GM19099 (cell line): ENCODE data around the gene WAS.

Experiments used
- POLR2A ChIP-seq: IDR thresholded peaks from 3 replicates; pipeline ENCODE4 v1.6.1; 2011; ENCODE audit warnings: low read depth; ENCODE audit not compliant: insufficient read length; ENCODE audit errors: extremely low read depth

The WAS gene

DNA sequence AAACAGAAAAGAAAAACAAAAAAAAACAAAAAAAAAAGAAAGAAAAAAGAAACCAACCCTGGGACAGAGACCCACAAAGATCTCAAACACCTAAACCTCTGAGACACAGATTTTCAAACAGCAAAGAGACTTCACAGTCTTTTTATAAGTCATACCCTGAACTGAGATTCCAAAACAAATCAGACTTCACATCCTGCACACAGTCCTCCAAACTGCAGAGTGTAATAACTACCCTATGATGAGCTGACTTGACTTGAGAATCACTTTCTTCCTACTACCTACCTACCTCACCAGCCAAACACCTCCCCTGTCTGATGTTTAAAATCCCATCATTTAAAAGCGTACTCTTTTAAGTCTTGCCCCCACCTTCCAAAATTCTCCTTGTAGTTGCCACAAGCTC lies 52.7 kb downstream of the WAS start:
- no peak for TF ChIP-seq POLR2A

DNA sequence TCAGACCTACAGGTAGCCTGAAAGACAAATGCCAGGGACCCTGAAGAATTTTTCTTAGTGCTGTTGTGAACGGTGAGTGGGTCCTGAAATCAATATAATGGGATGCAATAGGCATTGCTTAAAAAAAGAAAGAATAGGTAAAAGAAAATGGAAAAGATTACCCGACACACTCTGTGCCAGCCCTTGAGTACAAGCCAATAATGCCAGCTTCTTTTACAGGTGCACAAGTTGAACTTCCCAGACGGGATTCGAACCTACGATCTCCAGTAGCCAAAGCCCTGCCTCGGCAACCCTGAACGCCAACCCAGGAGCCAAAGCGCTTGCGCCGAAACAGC lies 53.2 kb downstream of the WAS start:
- no peak for TF ChIP-seq POLR2A

DNA sequence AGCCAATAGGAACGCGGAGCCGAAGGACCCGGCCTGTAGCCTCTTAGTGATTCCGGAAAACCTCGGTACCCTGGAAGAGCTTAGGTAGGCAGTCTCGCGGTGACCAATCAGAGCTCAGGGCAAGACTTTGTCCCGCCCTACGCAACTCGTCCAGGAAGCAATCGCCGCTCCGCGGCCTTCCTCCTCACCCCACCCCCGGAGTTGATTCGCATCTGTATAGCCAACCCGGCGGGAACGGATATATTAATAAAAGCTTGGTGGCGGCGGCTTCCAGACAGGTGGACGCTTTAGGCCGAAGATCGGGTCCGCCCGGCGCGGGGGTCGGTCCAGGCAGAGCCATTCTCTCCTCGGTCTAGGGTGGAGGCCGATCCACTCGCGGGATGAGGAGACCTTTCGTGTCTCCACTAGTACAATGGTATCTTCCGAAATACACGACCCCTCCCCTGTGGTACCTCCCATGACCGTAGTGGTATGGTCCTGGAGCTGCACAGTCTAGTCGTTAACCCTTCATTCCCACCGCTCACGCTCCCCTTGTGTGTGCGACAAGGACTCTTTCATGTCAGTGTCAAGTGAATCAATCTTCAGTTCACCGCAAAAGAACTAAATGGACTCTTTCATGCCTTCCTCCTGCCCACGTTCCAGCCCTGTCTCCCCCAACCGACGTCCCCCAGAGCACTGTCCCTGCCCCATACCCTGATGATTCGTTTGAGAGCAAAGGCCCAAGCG lies 53.8 kb downstream of the WAS start:
- TF ChIP-seq POLR2A, result peak; percentile 54

DNA sequence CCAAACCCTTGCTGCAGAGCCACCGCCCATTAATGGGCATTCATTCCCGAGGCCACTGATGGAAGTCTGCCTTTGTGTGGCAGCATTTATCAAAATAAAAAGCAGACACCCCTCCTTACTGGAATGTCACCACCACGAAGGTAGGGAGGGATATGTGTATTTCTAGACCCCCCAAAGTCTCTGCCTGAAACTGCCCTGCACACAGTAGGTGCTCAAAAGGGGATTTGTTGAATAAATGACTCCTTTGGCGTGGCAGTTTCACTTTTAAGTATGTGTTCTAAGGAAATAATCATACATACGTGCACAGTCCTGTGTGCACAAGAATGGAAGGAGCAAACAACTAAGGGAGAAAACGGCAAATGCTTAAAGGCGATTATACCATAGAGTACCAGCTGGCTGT lies 54.3 kb downstream of the WAS start:
- TF ChIP-seq POLR2A, result no peak
